GM11168 (cell line): ENCODE measurements around the gene CYP26B1.

ENCODE experiments used
- in situ Hi-C: fragments of 300-500 bp; cut with MboI; formaldehyde crosslinking; loops from one replicate; pipeline ENCODE4 v1.12.0; 2022; ENCODE audit warnings: low sequenced_read_pairs; ENCODE audit not compliant: unreplicated experiment

Gene CYP26B1

GRCh38 chr2:72113847-72114692 is 33.6 kb downstream of the CYP26B1 start:
- in situ Hi-C loops, result no loop called here

- in situ Hi-C loops, result no loop called here
Measured at GRCh38 chr2:72112981-72113846, 34.4 kb downstream of the CYP26B1 start.

- in situ Hi-C loops, result no loop called here
Measured at GRCh38 chr2:72112401-72112800, 35.3 kb downstream of the CYP26B1 start.

GRCh38 chr2:72111061-72111460 is 36.6 kb downstream of the CYP26B1 start:
- in situ Hi-C loops, result no loop called here

GRCh38 chr2:72109904-72110303 is 37.8 kb downstream of the CYP26B1 start:
- in situ Hi-C loops, result no loop called here

GRCh38 chr2:72109291-72109690 is 38.4 kb downstream of the CYP26B1 start:
- in situ Hi-C loops, result no loop called here

GRCh38 chr2:72108121-72108520 is 39.5 kb downstream of the CYP26B1 start:
- in situ Hi-C loops, result no loop called here

GRCh38 chr2:72106978-72107377 is 40.7 kb downstream of the CYP26B1 start:
- in situ Hi-C loops, result no loop called here

GRCh38 chr2:72104821-72105588 is 42.7 kb downstream of the CYP26B1 start:
- in situ Hi-C loops, result no loop called here

- in situ Hi-C loops, result no loop called here
Measured at GRCh38 chr2:72103690-72104089, 44.0 kb downstream of the CYP26B1 start.

- in situ Hi-C loops, result no loop called here
Measured at GRCh38 chr2:72103161-72103560, 44.5 kb downstream of the CYP26B1 start.

GRCh38 chr2:72098935-72099334 is 48.7 kb downstream of the CYP26B1 start:
- in situ Hi-C loops, result no loop called here

GRCh38 chr2:72097276-72097675 is 50.4 kb downstream of the CYP26B1 start:
- in situ Hi-C loops, result no loop called here

- in situ Hi-C loops, result no loop called here
Measured at GRCh38 chr2:72096181-72096580, 51.5 kb downstream of the CYP26B1 start.

- in situ Hi-C loops, result no loop called here
Measured at GRCh38 chr2:72095364-72095763, 52.3 kb downstream of the CYP26B1 start.

GRCh38 chr2:72094701-72095100 is 53.0 kb downstream of the CYP26B1 start:
- in situ Hi-C loops, result no loop called here

- in situ Hi-C loops, result no loop called here
Measured at GRCh38 chr2:72092111-72092510, 55.6 kb downstream of the CYP26B1 start.

GRCh38 chr2:72090781-72091482 is 56.7 kb downstream of the CYP26B1 start:
- in situ Hi-C loops, result no loop called here

- in situ Hi-C loops, result no loop called here
Measured at GRCh38 chr2:72090271-72090720, 57.4 kb downstream of the CYP26B1 start.

GRCh38 chr2:72089537-72089936 is 58.1 kb downstream of the CYP26B1 start:
- in situ Hi-C loops, result no loop called here
